Mucosa of gallbladder (tissue), 1 donor: Measurements from ENCODE around the gene DENND1B. TPM values are rescaled to one million over a fixed set of nuclear protein-coding genes. Genes with fewer than 3 reads are reported as not detected.

Source experiments
- DNase-seq: peaks from one replicate; pipeline ENCODE4 v3.0.0-alpha.2; 2020; ENCODE audit warnings: low spot score
- total RNA-seq: library from RNA; stranded (reverse); gene quantifications from one replicate; pipeline ENCODE4 v1.2.1, GENCODE V29; 2021
- donor health status: DM: no; HTN: no; CAD: no.

The DENND1B gene
- total RNA-seq, 1 donor from 2014 or later, result 17.6 TPM

DNA sequence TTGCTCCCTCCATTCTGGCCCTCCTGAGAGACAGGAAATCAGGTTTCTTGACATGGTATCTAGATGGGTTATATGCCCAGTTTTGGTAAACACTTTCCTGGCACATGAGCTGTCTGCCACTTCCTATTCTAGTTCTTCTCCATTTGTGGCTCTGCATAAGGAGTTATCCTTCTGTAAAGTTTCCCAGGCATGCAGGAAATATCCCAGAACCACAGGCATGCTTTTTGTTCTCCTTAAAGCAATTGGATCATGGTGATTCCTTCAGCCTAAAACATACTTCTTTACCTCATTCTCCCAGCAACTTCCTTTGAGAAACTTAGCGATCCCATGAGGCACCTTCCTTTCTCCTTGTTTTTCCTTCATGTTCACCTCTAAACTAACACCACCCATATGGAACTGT is 307.4 kb downstream of the DENND1B start:
- DNase-seq, result no peak

DNA sequence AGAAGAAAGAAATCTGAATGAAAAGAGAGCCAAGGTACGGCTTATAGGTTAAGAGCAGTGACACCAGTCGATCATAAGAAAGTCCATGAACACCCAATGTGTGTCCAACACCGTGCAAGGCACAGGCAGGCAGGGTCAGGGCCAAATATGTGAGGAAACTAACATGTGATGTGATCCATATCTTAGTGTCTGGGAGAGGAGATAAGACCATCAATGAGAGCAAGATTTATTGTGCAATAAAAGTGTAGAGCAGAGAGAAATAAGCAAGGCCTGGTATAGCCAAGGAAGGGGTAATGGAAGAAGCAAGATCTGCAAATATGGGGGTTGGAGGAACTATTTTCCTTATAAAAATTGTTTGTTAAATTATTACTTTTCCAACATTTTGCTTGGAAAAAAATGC is 308.5 kb downstream of the DENND1B start:
- DNase-seq, result no peak

DNA sequence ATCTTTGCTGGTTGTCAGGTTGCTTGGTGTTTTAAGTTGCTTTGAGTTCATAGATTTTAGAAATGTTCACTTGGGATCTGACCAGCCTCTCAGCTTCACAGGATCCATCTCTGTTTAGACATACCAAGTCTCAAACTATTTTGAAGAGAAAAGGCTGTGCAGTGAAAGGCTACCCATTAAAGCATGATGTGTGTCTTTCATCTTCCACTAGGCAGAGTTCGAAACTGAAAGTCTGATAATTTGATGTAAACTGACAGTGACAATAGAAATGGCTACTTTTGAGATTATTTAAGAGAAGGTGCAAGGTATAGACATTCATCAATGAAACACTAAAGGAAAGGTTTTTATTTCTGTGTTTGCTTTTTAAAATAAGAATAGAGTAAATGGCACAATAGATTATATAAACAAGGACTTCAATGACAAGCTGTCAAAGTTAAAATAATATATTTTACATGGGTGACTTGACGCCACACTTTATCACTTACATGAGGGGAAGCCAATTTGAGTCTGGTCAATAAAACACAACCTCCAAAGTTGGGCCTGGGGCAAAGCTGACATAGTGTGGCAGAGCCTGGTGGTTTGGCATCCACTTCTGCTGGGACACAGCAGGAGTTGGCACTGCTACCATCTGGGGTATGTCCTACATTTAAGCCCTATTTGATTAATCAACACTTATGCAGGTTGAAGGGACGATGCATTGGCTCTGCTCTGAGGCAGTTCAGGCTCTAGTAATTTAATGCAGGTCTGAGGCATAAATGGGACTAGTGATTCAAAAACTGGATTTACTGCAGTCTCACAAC is 309.6 kb downstream of the DENND1B start:
- no peak for DNase-seq

DNA sequence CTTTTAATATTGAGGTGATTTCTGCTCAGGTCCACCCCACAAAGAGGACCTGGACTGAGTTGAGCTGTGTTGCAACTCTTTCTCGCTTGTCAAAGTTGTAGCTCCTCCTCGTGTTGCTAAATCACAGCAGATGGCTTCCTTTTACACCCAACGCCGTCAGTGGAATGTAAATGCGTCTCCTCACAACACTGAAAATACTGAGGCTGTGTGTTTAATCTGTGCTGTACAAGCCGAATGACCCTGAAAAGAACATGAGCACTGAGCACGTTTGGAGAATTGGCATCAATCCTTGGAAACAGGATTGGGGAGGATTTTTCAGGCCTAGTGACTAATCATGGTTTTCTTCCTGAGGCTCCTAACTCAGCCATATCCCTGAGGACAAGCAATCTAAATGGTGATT is 311.2 kb downstream of the DENND1B start:
- peak; percentile 66 for DNase-seq

DNA sequence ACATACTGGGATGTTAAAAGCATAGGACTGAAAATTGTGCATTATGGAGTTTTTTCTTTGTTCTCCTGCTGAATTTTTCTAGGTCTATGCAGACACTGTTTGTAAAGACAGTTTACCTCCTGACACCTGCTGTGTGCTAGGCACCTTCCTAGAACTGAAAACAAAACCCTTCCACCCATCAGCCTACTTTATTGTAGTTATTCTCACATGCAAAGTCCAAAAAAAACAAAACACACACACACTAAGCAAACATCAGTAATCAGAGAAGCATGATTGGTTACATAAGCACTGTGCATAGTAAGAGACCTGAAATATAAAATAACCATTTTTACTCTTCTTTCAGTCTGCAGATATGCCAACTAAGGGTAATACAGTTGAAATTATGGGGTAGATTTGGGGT is 312.1 kb downstream of the DENND1B start:
- DNase-seq, result no peak

DNA sequence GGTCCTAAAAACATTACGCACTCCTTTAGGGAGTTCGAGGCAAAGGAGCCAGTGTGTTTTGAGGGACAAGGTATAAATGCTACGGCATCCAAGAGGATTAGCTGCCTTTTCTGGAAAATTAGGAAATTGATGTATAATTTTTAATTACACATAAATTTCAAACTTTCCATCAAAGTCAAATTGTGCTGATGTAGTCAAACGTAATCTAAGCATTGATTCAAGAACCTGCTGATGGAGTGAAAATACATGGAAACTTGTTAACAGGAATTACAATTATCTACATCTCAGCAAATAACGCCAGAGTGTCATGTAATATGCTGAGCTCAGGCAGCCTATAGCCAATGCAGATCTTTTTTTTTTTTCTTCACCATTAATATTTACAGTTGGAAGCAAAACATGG is 312.7 kb downstream of the DENND1B start:
- DNase-seq, result no peak

Other genes starting within 250 kb of the DENND1B start
- gene C1orf53, start 127.2 kb upstream of the DENND1B start, total RNA-seq, result 6.4 TPM
- gene LHX9, start 141.9 kb upstream of the DENND1B start, total RNA-seq, result 0.32 TPM